ENCODE data around the gene GJB1. TPM values are rescaled to one million over a fixed set of nuclear protein-coding genes. Genes with fewer than 3 reads are reported as not detected.
"Not testable (repeated sequence)": the region's sequence is repeated elsewhere in the genome, so short reads cannot be mapped to it uniquely, and the experiment has no call there.

The GJB1 gene
- total RNA-seq = not detected in 2 replicates

GRCh38 chrX:71222929-71223328, at the start of gene GJB1:
Gene GJB1, plus strand, starts transcription at chrX:71223224. Its CDS starts 484 bp downstream, at chrX:71223708.
- intact Hi-C loops (cut with micrococcal nuclease) = no loop called here

GRCh38 chrX:71173440-71173839, 49.6 kb upstream of the GJB1 start:
- intact Hi-C loops (cut with micrococcal nuclease) = no loop called here

GRCh38 chrX:71174795-71175194, 48.2 kb upstream of the GJB1 start:
- intact Hi-C loops (cut with micrococcal nuclease) = loop anchor here (5.0 kb wide), 1 partner anchor 177 kb away; no protein-coding TSS in a partner anchor

- intact Hi-C loops (cut with micrococcal nuclease) = loop anchor here (5.0 kb wide), 1 partner anchor 178 kb away; no protein-coding TSS in a partner anchor
Measured at GRCh38 chrX:71175531-71175930, 47.5 kb upstream of the GJB1 start.

GRCh38 chrX:71177327-71177726, 45.7 kb upstream of the GJB1 start:
- intact Hi-C loops (cut with micrococcal nuclease) = loop anchor here (5.0 kb wide), 1 partner anchor 180 kb away; no protein-coding TSS in a partner anchor

- intact Hi-C loops (cut with micrococcal nuclease) = loop anchor here (1.0 to 5.0 kb wide), 5 partner anchors 50 to 410 kb away; no protein-coding TSS in a partner anchor
Measured at GRCh38 chrX:71178908-71179307, 44.1 kb upstream of the GJB1 start.

GRCh38 chrX:71180579-71181265, 42.3 kb upstream of the GJB1 start:
- intact Hi-C loops (cut with micrococcal nuclease) = not testable (repeated sequence)

- intact Hi-C loops (cut with micrococcal nuclease) = no loop called here
Measured at GRCh38 chrX:71181558-71181909, 41.5 kb upstream of the GJB1 start.

GRCh38 chrX:71181910-71182799, 40.9 kb upstream of the GJB1 start:
- intact Hi-C loops (cut with micrococcal nuclease) = loop anchor here (1.0 to 2.0 kb wide), 8 partner anchors 14 to 728 kb away; partner anchors contain the start of genes IL2RG, NONO, SNX12 and TAF1

GRCh38 chrX:71182871-71183270, 40.2 kb upstream of the GJB1 start:
- intact Hi-C loops (cut with micrococcal nuclease) = loop anchor here (1.0 to 2.0 kb wide), 8 partner anchors 13 to 729 kb away; partner anchors contain the start of genes IL2RG, NONO, SNX12 and TAF1

GRCh38 chrX:71183341-71183740, 39.7 kb upstream of the GJB1 start:
- intact Hi-C loops (cut with micrococcal nuclease) = loop anchor here (2.0 kb wide), 1 partner anchor 73 kb away; the partner anchor contains the start of gene IL2RG

- intact Hi-C loops (cut with micrococcal nuclease) = no loop called here
Measured at GRCh38 chrX:71184092-71184491, 38.9 kb upstream of the GJB1 start.

- intact Hi-C loops (cut with micrococcal nuclease) = no loop called here
Measured at GRCh38 chrX:71184803-71185495, 38.1 kb upstream of the GJB1 start.

- intact Hi-C loops (cut with micrococcal nuclease) = no loop called here
Measured at GRCh38 chrX:71191248-71191647, 31.8 kb upstream of the GJB1 start.

- intact Hi-C loops (cut with micrococcal nuclease) = loop anchor here (1.0 to 5.0 kb wide), 6 partner anchors 14 to 336 kb away; partner anchors contain the start of genes FOXO4, NONO, OGT and TAF1
Measured at GRCh38 chrX:71195964-71196649, 26.9 kb upstream of the GJB1 start.

GRCh38 chrX:71198066-71198465, 25.0 kb upstream of the GJB1 start:
- intact Hi-C loops (cut with micrococcal nuclease) = loop anchor here (5.0 kb wide), 2 partner anchors 101 to 334 kb away; partner anchors contain the start of genes FOXO4 and OGT

GRCh38 chrX:71199252-71200008, 23.6 kb upstream of the GJB1 start:
- intact Hi-C loops (cut with micrococcal nuclease) = loop anchor here (5.0 kb wide), 2 partner anchors 102 to 333 kb away; partner anchors contain the start of genes FOXO4 and OGT

GRCh38 chrX:71210816-71211215, 12.2 kb upstream of the GJB1 start:
- intact Hi-C loops (cut with micrococcal nuclease) = no loop called here

GRCh38 chrX:71212536-71212935, 10.5 kb upstream of the GJB1 start:
- intact Hi-C loops (cut with micrococcal nuclease) = no loop called here

- intact Hi-C loops (cut with micrococcal nuclease) = no loop called here
Measured at GRCh38 chrX:71214152-71214551, 8.9 kb upstream of the GJB1 start.

Measured in T-helper 1 cell treated with Interleukin-12 subunit alpha and Interleukin-12 subunit beta and Interleukin-4 antibody, amounts not matched to agents 30 ng/mL and 1 ng/mL, for 36 hours (primary cell).